ENCODE results near the gene ZNF80.

GRCh38 chr3:114252954-114253353 lies 15.6 kb upstream of the ZNF80 start:
- no peak for TF ChIP-seq CTCF (optimal IDR thresholded peaks at IDR 0.05 in 1 of 3, IDR thresholded peaks at IDR 0.05 in 1 of 3, conservative IDR thresholded peaks at IDR 0.05 in 1 of 3; ENCODE audit: extremely low read depth in 1 of 3, insufficient read depth in 2 of 3, low read length in 3 of 3)
- no peak for TF ChIP-seq EZH2 (IDR thresholded peaks at IDR 0.05; ENCODE audit: low read length)

All from keratinocyte (primary cell).